K562 (cell line): ENCODE data around the gene HUS1. TPM values are rescaled to one million over a fixed set of nuclear protein-coding genes. Genes with fewer than 3 reads are reported as not detected.

Source experiments
- ATAC-seq: fragments of 200-7000 bp; cut with Tn5 transposase; 3 replicates; pipeline ENCODE4 v1.9.1; 2020; ENCODE audit warnings: moderate library complexity
- BruUV-seq: library from RNA; stranded (reverse); fragments of 400-500 nt; replicated peaks from 2 replicates; lab custom pipeline; 2021; lab: Mats Ljungman, UMichigan
- CTCF ChIA-PET: fragments of 300-600 bp; formaldehyde crosslinking; extraction: SDS; loops from one replicate; lab custom pipeline; 2021; ENCODE audit warnings: low intra/inter-chr PET ratio; lab: Yijun Ruan, JAX
- POLR2A ChIA-PET: fragments of 300-600, 350-650 bp; sonication (Branson Sonifier 250); formaldehyde crosslinking; extraction: SDS; loops from one replicate; lab custom pipeline; 2021; ENCODE audit warnings: antibody characterized with exemption, inconsistent platforms; lab: Yijun Ruan, JAX
- DNase-seq, 4 experiments: peaks; one replicate each; pipeline versions ENCODE4 v3.0.0 to v3.0.0-alpha.2; 2011 to 2018; ENCODE audit warnings: low spot score in 3 of 4, mixed read lengths in 3 of 4; ENCODE audit errors: extremely low read depth in 1 of 4
- FAIRE-seq: peaks from 2 replicates; lab custom pipeline; 2011; peaks lifted over from hg19 to GRCh38; lab: Jason Lieb, UNC
- H2AFZ ChIP-seq: 2 replicates; pipeline ENCODE4 v1.6.0; 2011; ENCODE audit warnings: low read depth, low read length, control low read depth, inconsistent platforms
- H3K27ac ChIP-seq: fragments of 200-600 bp; 3 replicates; pipeline ENCODE4 v1.8.0; 2011; ENCODE audit warnings: low read depth, mild to moderate bottlenecking, control low read depth, inconsistent platforms, low read length, moderate library complexity, mixed read lengths; ENCODE audit errors: extremely low read depth
- H3K27me3 ChIP-seq, 2 experiments: fragments of 300-600 bp in 1 of 2; 2 replicates in 1 of 2; 3 replicates in 1 of 2; pipeline versions ENCODE4 v1.6.0 to v1.8.0; 2011; ENCODE audit warnings: inconsistent platforms in 2 of 2, low read length in 2 of 2, mild to moderate bottlenecking in 1 of 2, mixed read lengths in 1 of 2, moderate library complexity in 1 of 2; ENCODE audit not compliant: control insufficient read depth in 2 of 2, insufficient read depth in 2 of 2
- H3K36me3 ChIP-seq: fragments of 300-600 bp; 3 replicates; pipeline ENCODE4 v1.8.0; 2011; ENCODE audit warnings: mild to moderate bottlenecking, low read length, inconsistent platforms; ENCODE audit not compliant: control insufficient read depth, insufficient read depth
- H3K4me1 ChIP-seq, 2 experiments: fragments of 200-600 bp in 1 of 2; replicated peaks in 1 of 2; 2 replicates in 1 of 2; 3 replicates in 1 of 2; pipeline versions ENCODE4 v1.5.1 to v1.8.0; 2011; ENCODE audit warnings: inconsistent platforms in 2 of 2, low read length in 2 of 2, mild to moderate bottlenecking in 1 of 2, mixed read lengths in 1 of 2, moderate library complexity in 1 of 2; ENCODE audit not compliant: control insufficient read depth in 2 of 2, insufficient read depth in 2 of 2
- H3K4me2 ChIP-seq: 2 replicates; pipeline ENCODE4 v1.6.1; 2011; ENCODE audit warnings: low read length, control low read depth, inconsistent platforms, mixed read lengths; ENCODE audit not compliant: insufficient read depth
- H3K4me3 ChIP-seq: fragments of 200-600 bp; sonication (generic), shearing (Covaris generic); 2 replicates; pipeline ENCODE4 v1.5.1; 2016; ENCODE audit warnings: control low read depth, inconsistent platforms
- H3K79me2 ChIP-seq: fragments of 200-600 bp; 3 replicates; pipeline ENCODE4 v1.8.0; 2011; ENCODE audit warnings: low read length, inconsistent platforms; ENCODE audit not compliant: control insufficient read depth, insufficient read depth
- H3K9ac ChIP-seq, 2 experiments: 2 replicates each; pipeline versions ENCODE4 v1.6.0 to v1.6.1; 2011; ENCODE audit warnings: low read depth in 2 of 2, low read length in 2 of 2, control low read depth in 1 of 2, inconsistent platforms in 1 of 2, mild to moderate bottlenecking in 1 of 2, mixed read lengths in 1 of 2; ENCODE audit not compliant: insufficient read depth in 1 of 2
- H3K9me1 ChIP-seq: one replicate; pipeline ENCODE4 v1.6.0; 2011; ENCODE audit warnings: inconsistent platforms, mild to moderate bottlenecking, low read length, moderate library complexity; ENCODE audit not compliant: control insufficient read depth, insufficient read depth
- H3K9me3 ChIP-seq: replicated peaks from 2 replicates; pipeline ENCODE4 v1.5.1; 2011; ENCODE audit warnings: low read depth, low read length, inconsistent platforms; ENCODE audit not compliant: control insufficient read depth, insufficient read depth
- H4K20me1 ChIP-seq: replicated peaks from 2 replicates; pipeline ENCODE4 v1.6.1; 2011; ENCODE audit warnings: low read length, inconsistent platforms, mixed read lengths; ENCODE audit not compliant: control insufficient read depth, insufficient read depth
- BRD4 ChIP-seq: fragments of 200-600 bp; sonication (generic); IDR thresholded peaks from 2 replicates; pipeline ENCODE4 v1.6.1; 2017; ENCODE audit warnings: inconsistent platforms
- ELF2 ChIP-seq: fragments of 250-450 bp; sonication (Bioruptor Pico); IDR thresholded peaks from 2 replicates; pipeline ENCODE4 v1.5.0; 2021; ENCODE audit warnings: mild to moderate bottlenecking
- ETS2 ChIP-seq: IDR thresholded peaks from 2 replicates; pipeline ENCODE4 v1.6.1; 2016; ENCODE audit warnings: borderline replicate concordance, missing genetic modification characterization, mild to moderate bottlenecking, moderate library complexity, missing compliant biosample characterization; ENCODE audit not compliant: poor library complexity, severe bottlenecking
- FOXA1 ChIP-seq: fragments of 450-650 bp; IDR thresholded peaks from 2 replicates; pipeline ENCODE4 v1.6.1; 2016; ENCODE audit warnings: mild to moderate bottlenecking, borderline replicate concordance
- GMEB1 ChIP-seq: fragments of 250-450 bp; sonication (Bioruptor Pico); IDR thresholded peaks from 2 replicates; pipeline ENCODE4 v1.4.0; 2020; ENCODE audit warnings: mild to moderate bottlenecking
- MCM3 ChIP-seq: fragments of 450-650 bp; IDR thresholded peaks from 2 replicates; pipeline ENCODE4 v1.6.1; 2016
- PTBP1 ChIP-seq: fragments of 200-400 bp; formaldehyde crosslinking; IDR thresholded peaks from 2 replicates; pipeline ENCODE4 v1.6.1; 2017; ENCODE audit warnings: low read depth, low read length
- RBM34 ChIP-seq: fragments of 200-400 bp; formaldehyde crosslinking; IDR thresholded peaks from 2 replicates; pipeline ENCODE4 v1.6.1; 2018; ENCODE audit warnings: low read length, borderline replicate concordance; ENCODE audit not compliant: insufficient read depth
- ZNF212 ChIP-seq: fragments of 450-650 bp; formaldehyde crosslinking; IDR thresholded peaks from 2 replicates; pipeline ENCODE4 v1.4.0; 2020; ENCODE audit warnings: mild to moderate bottlenecking
- ZNF764 ChIP-seq: fragments of 250-450 bp; sonication (Bioruptor Pico); IDR thresholded peaks from 2 replicates; pipeline ENCODE4 v1.4.0; 2020; ENCODE audit warnings: low read depth, mild to moderate bottlenecking, moderate library complexity
- WGBS: fragments of 100-300 bp; shearing (Covaris generic); methylation state at CpG from one replicate; pipeline ENCODE4 v1.1.6; 2016; ENCODE audit warnings: low coverage, mixed read lengths; ENCODE audit not compliant: insufficient coverage; ENCODE audit errors: missing lambda C conversion rate; 5-methylcytosine and 5-hydroxymethylcytosine counted together
- in situ Hi-C: fragments of 300-500 bp; cut with MboI; formaldehyde crosslinking; loops from 4 replicates; pipeline ENCODE4 v1.15.0; 2018; ENCODE audit warnings: inconsistent platforms, mixed read lengths
- intact Hi-C: fragments of 100-400 bp; cut with micrococcal nuclease; formaldehyde crosslinking; loops from 2 replicates; pipeline ENCODE4 v1.14.2; 2022
- polyA plus RNA-seq, 8 experiments: library from polyadenylated mRNA; depleted of rRNA in 4 of 8; stranded (reverse) in 5 of 8; unstranded in 3 of 8; fragments of >200 nt; fragmentation: Nextera tagmentation in 2 of 8; fragmentation: Illumina TruSeq in 1 of 8; extraction: Ambion mirVana in 2 of 8; extraction: Trizol in 1 of 8; gene quantifications; 2 replicates each; pipeline versions ENCODE4 v1.2.1 to v1.2.3, GENCODE V29; 2011 to 2014; ENCODE audit warnings: inconsistent platforms in 1 of 8, missing spikeins in 1 of 8
- total RNA-seq, 7 experiments: library from RNA; depleted of rRNA in 6 of 7; stranded (reverse); fragments of >200 nt in 6 of 7; fragmentation: Illumina TruSeq in 2 of 7; extraction: Trizol in 2 of 7; gene quantifications; 2 replicates each; pipeline versions ENCODE4 v1.2.1 to v1.2.3, GENCODE V29; 2011 to 2021; ENCODE audit warnings: low replicate concordance in 1 of 7
- TF ChIP-seq, protein P1 (sequence below): fragments of 250-450 bp; sonication (Bioruptor Pico); IDR thresholded peaks from 2 replicates; pipeline ENCODE4 v1.8.0; 2022; ENCODE audit warnings: moderate library complexity, mild to moderate bottlenecking, inconsistent platforms
- TF ChIP-seq, protein P2 (sequence below): sonication (generic); formaldehyde crosslinking; IDR thresholded peaks from 2 replicates; pipeline ENCODE4 v1.8.1; 2023; ENCODE audit warnings: mild to moderate bottlenecking, missing genetic modification reagents

Gene HUS1
- total and polyA plus RNA-seq, 9 of the 15 experiments (the other 6 are each of a cell fraction or from before 2014, with no cell fraction given): 11.5 to 27.0 (median 16.5) TPM

- Histone ChIP-seq H3K4me1 (no peaks in the 10 kb centered on the region), H3K27me3 (peaks cover 6 to 17% of the 10 kb centered on the region in 2 experiments; a peak in 3 of 5 replicates), H3K4me3 (no peak overlapping the region), H3K9me3 (no peaks in the 10 kb centered on the region), H3K36me3 (no peaks in the 10 kb centered on the region), H4K20me1 (no peaks in the 10 kb centered on the region; the same call in 1 of the 2 replicates), H3K9me1 (no peaks in the 10 kb centered on the region), H3K79me2 (no peaks in the 10 kb centered on the region), H2AFZ (no peak overlapping the region), H3K27ac (no peak overlapping the region), H3K9ac (no peak overlapping the region), H3K4me2 (no peak overlapping the region)
- no TSS peak for BruUV-seq
- CTCF ChIA-PET: no interaction called here
- 2% methylated on average over 6 of the region's 6 CpGs for WGBS
- DNase-seq (no peak), FAIRE-seq (no peak), ATAC-seq (no peak)
- in situ Hi-C loops (no loop called here), intact Hi-C loops (no loop called here)
- POLR2A ChIA-PET: no interaction called here
- TF ChIP-seq FOXA1 (no peak), ZNF764 (CRISPR knock-in tag) (no peak), GMEB1 (CRISPR knock-in tag) (no peak), BRD4 (no peak), MCM3 (no peak), ETS2 (tag) (no peak), ZNF212 (CRISPR knock-in tag) (no peak), RBM34 (no peak), PTBP1 (no peak), ELF2 (CRISPR knock-in tag) (no peak)
- TF ChIP-seq, protein P1, sequence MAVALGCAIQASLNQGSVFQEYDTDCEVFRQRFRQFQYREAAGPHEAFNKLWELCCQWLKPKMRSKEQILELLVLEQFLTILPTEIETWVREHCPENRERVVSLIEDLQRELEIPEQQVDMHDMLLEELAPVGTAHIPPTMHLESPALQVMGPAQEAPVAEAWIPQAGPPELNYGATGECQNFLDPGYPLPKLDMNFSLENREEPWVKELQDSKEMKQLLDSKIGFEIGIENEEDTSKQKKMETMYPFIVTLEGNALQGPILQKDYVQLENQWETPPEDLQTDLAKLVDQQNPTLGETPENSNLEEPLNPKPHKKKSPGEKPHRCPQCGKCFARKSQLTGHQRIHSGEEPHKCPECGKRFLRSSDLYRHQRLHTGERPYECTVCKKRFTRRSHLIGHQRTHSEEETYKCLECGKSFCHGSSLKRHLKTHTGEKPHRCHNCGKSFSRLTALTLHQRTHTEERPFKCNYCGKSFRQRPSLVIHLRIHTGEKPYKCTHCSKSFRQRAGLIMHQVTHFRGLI (CRISPR knock-in tag): no peak
- TF ChIP-seq, protein P2, sequence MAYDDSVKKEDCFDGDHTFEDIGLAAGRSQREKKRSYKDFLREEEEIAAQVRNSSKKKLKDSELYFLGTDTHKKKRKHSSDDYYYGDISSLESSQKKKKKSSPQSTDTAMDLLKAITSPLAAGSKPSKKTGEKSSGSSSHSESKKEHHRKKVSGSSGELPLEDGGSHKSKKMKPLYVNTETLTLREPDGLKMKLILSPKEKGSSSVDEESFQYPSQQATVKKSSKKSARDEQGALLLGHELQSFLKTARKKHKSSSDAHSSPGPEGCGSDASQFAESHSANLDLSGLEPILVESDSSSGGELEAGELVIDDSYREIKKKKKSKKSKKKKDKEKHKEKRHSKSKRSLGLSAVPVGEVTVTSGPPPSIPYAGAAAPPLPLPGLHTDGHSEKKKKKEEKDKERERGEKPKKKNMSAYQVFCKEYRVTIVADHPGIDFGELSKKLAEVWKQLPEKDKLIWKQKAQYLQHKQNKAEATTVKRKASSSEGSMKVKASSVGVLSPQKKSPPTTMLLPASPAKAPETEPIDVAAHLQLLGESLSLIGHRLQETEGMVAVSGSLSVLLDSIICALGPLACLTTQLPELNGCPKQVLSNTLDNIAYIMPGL (CRISPR knock-in tag): no peak
Observed at GRCh38 chr7:48006866-48007265, 27.5 kb upstream of the HUS1 start.
